ENCODE data around the gene NR2C2.

DNA sequence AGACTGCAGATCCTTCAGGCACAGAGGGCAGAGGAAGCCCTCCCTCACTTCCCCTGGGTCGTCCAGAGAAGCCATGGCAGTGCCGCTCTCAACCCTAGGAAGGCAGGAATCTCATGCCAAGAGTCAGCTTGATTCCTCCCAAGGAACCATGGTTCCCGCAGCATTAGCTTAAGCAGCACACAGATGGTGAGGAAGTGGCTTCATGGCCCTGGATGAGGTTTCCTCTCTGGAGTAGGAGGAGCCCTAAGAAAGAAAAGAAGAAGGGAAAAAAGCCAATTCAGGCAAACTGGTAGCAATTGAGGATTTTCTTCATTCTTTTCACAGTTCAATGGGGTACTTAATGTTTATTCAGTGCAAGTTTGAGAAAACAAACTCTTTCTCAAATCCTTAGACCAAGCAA is 148.7 kb downstream of the NR2C2 start:
- TF ChIP-seq, protein P1, sequence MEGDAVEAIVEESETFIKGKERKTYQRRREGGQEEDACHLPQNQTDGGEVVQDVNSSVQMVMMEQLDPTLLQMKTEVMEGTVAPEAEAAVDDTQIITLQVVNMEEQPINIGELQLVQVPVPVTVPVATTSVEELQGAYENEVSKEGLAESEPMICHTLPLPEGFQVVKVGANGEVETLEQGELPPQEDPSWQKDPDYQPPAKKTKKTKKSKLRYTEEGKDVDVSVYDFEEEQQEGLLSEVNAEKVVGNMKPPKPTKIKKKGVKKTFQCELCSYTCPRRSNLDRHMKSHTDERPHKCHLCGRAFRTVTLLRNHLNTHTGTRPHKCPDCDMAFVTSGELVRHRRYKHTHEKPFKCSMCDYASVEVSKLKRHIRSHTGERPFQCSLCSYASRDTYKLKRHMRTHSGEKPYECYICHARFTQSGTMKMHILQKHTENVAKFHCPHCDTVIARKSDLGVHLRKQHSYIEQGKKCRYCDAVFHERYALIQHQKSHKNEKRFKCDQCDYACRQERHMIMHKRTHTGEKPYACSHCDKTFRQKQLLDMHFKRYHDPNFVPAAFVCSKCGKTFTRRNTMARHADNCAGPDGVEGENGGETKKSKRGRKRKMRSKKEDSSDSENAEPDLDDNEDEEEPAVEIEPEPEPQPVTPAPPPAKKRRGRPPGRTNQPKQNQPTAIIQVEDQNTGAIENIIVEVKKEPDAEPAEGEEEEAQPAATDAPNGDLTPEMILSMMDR (IDR thresholded peaks at IDR 0.05; ENCODE audit: borderline replicate concordance, extremely low read depth, low read length, poor library complexity, severe bottlenecking) = no peak
- TF ChIP-seq EZH2 (IDR thresholded peaks at IDR 0.05; ENCODE audit: borderline replicate concordance, low read depth, low read length, severe bottlenecking) = no peak
